ENCODE data around the gene ARRDC3.
"Not testable (repeated sequence)": the region's sequence is repeated elsewhere in the genome, so short reads cannot be mapped to it uniquely, and the experiment has no call there.

The ARRDC3 gene

GRCh38 chr5:91357806-91358205, 25.3 kb downstream of the ARRDC3 start:
- no peak for DNase-seq

DNA sequence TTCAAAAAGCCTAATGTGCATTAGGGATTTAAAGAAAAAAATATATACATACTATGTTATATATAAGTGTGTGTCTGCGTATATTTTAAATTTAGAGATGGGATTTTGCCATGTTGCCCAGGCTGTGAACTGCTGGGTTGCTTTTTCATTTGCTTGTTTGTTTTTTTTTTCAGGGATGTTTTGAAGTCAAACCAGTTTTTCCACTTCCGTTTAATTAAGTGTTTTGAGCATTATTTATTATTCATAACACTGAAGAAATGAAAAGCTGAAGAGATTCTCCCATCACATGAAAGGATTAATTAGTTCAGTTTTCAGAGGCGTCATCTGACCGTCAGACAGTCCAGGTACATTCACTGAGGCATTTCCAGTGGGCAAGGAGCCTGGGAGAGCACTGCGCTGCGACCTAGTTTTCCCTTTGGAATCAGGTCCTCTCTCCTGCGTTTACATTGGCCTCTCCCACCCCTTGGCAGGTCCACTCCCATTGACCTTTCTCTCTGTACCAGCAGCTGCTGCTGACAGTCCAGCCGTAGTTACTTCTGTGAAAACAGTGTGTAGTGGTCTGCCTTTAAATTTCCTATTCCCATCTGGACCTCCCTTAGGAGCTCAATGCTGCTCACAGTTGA, 26.0 kb downstream of the ARRDC3 start:
- no peak for DNase-seq

GRCh38 chr5:91354867-91355266, 28.2 kb downstream of the ARRDC3 start:
- not testable (repeated sequence) for DNase-seq

GRCh38 chr5:91352831-91353695, 30.1 kb downstream of the ARRDC3 start:
- no peak for DNase-seq

DNA sequence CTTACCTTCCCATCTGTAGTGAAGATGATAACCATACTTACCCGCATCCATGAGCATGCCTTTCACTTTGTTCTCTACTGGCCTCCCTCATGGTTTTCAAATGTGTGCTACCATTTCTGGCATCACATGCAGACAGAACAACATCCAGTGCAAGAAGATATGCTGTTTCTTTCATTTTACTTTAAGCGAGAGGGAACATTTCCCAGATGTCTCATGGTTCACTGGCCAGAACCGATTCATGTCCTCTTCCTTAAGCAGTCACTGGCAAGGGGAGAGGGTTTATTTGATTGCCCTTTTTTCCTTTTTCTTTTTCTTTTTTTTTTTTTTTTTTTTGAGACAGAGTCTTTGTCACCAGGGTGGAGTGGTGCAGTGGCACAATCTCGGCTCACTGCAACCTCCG, 37.7 kb downstream of the ARRDC3 start:
- no peak for DNase-seq

DNA sequence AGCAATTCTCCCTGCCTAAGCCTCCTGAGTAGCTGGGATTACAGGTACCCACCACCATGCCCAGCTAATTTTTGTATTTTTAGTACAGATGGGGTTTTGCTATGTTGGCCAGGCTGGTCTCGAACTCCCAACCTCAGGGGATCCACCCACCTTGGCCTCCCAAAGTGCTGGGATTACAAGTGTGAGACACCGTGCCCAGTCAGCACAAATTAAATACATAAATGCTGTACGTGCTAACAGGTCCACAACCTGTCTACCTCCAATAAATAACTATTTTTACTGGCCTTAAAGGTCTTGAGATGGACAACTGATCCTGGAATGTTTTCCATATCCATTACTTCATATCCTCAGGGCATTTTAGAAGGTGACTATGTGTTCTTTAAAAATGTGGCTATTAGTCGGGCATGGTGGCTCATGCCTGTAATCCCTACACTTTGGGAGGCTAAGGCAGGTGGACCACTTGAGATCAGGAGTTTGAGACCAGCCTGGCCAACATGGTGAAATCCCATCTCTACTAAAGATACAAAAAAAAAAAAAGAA, 38.4 kb downstream of the ARRDC3 start:
- not testable (repeated sequence) for DNase-seq

GRCh38 chr5:91343916-91344315, 39.2 kb downstream of the ARRDC3 start:
- no peak for DNase-seq

DNA sequence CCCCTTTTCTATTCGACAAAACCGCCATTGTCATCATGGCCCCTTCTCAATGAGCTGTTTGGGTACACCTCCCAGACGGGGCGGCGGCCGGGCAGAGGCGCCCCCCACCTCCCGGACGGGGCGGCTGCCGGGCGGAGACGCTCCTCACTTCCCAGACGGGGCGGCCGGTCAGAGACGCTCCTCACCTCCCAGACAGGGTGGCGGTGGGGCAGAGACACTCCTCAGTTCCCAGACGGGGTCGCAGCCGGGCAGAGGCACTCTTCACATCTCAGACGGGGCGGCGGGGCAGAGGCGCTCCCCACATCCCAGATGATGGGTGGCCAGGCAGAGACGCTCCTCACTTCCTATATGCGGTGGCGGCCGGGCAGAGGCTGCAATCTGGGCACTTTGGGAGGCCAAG, 40.2 kb downstream of the ARRDC3 start:
- not testable (repeated sequence) for DNase-seq

DNA sequence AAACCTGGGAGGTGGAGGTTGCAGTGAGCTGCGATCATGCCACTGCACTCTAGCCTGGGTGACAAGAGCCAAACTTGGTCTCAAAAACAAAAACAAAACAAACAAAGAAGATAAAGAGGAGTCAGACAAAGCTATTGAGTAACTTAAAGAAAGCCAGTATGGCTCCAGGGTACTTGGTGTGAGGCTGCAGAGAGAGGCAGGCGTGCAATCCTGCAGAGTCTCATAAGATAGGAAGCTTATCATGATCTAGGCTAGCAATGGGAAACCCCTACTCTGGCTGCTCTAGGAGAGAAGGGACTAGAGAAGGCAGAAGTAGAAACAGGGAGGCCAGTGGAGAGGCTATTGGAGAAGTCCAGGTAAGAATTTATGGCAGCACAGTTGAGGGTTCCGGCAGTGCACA, 42.0 kb downstream of the ARRDC3 start:
- no peak for DNase-seq

DNA sequence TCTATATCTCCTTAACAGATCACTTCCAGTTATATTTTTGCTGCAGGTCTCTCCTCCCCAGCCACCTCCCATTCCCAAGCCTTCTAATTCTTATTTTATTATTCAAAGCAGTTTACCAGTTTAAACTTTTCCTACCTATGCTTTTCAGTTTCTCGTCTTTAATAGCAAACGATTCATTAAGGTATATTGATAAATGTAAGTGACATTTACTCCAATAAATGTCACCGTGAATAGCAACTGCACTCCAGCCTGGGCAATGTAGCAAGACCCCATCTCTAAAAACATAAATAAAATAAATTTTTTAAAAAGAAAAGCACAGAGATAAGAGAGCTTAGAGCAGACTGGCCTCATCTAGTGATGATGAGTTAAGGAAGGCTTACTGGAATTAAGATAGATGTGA, 42.6 kb downstream of the ARRDC3 start:
- no peak for DNase-seq

DNA sequence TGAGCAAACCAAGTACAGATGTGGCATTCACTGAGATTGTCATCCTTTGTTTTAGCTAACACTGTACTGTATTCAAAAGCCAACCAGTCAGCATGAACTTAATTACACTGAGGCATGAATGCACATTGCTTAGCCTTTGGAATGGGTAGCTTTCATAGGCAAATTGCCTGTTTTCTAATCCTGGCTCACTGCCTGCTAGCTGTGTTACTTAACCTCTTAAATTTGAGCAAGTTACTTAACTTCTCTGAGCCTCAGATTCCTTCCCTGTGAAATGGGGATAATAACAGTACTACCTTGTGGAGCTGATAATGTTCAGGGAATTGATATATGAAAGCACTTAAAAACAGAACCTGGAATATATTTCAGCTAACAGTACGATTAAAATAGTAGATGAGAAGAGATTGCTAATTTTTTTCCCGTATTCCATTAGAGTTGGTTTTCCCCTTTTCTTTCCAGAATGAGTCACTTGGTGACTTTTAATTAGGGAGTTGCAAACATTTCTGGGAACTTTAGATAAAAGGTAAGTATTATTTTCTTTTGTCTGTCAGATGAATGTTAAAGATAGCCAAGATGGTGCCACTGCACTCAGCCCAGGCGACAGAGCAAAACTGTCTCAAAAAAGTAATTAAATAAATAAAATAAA, 43.9 kb downstream of the ARRDC3 start:
- DNase-seq, result no peak

- no peak for DNase-seq
Measured at GRCh38 chr5:91332267-91333045, 50.7 kb downstream of the ARRDC3 start.

GRCh38 chr5:91331705-91332104, 51.4 kb downstream of the ARRDC3 start:
- DNase-seq, result no peak

DNA sequence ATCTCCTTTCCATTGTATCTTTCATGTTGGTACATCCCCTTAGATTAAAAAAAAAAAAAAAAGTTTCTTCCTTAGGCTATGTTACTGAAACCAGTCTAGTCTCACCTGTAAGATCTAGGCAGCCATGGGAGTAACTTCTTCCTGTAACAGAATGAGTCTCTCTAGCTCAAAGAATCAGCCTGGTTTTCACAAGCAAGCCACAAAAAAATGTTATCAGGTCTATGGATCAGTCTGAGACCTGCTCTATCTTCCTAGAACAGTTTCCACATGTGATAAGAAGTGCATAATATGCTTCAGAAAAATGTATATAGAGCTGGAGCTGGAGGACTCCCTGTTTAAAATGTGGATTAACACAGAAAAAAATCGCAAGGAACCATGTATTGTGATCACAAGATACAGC, 53.8 kb downstream of the ARRDC3 start:
- no peak for DNase-seq

DNA sequence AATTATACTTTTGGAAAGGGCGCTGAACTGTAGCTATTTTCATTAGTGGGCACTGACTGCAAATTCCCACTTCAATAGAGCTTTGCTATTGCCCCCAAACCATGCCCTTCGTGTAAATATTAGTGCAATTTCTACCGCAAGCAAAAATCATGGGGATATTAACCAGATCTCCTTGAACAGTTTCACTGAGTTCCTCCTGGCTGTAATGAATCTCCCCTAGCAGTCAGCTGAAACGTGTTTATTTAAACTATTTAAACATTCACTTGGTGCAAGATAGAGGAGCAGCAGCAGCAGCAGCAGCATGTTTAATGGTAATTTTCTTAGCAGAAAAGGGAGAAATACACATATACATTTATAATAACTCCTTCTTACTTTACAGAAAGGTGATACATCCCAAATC, 54.4 kb downstream of the ARRDC3 start:
- DNase-seq, result no peak

- DNase-seq, result not testable (repeated sequence)
Measured at GRCh38 chr5:91322981-91323380, 60.1 kb downstream of the ARRDC3 start.

GRCh38 chr5:91319667-91320066, 63.5 kb downstream of the ARRDC3 start:
- no peak for DNase-seq

GRCh38 chr5:91318724-91319123, 64.4 kb downstream of the ARRDC3 start:
- DNase-seq, result no peak
